Liver (tissue), 9 donors: ENCODE data around the gene NOTCH1. TPM values are rescaled to one million over a fixed set of nuclear protein-coding genes. Genes with fewer than 3 reads are reported as not detected.

Experiments
- DNase-seq: peaks from one replicate; pipeline ENCODE4 v3.0.0-alpha.2; 2017; ENCODE audit warnings: low spot score
- H3K27ac ChIP-seq, 2 donors: one replicate each; pipeline ENCODE4 v1.7.0; 2013; ENCODE audit warnings: inconsistent platforms in 2 of 2, low read length in 2 of 2, control low read depth in 1 of 2, low read depth in 1 of 2, mild to moderate bottlenecking in 1 of 2
- H3K27me3 ChIP-seq, 4 donors: one replicate each; pipeline versions ENCODE4 v1.6.1 to v1.7.0; 2013; ENCODE audit warnings: low read length in 3 of 4, inconsistent platforms in 1 of 4, mild to moderate bottlenecking in 1 of 4, moderate library complexity in 1 of 4; ENCODE audit not compliant: control insufficient read depth in 4 of 4, insufficient read depth in 4 of 4
- H3K36me3 ChIP-seq, 4 donors: one replicate each; pipeline versions ENCODE4 v1.6.1 to v1.7.0; 2013; ENCODE audit warnings: low read length in 3 of 4, mild to moderate bottlenecking in 3 of 4, low read depth in 1 of 4, moderate library complexity in 1 of 4; ENCODE audit not compliant: control insufficient read depth in 4 of 4, insufficient read depth in 3 of 4
- H3K4me1 ChIP-seq, 4 donors: one replicate each; pipeline versions ENCODE4 v1.6.1 to v1.7.0; 2013; ENCODE audit warnings: low read length in 3 of 4, mild to moderate bottlenecking in 3 of 4, moderate library complexity in 1 of 4; ENCODE audit not compliant: control insufficient read depth in 4 of 4, insufficient read depth in 4 of 4
- H3K4me3 ChIP-seq, 3 donors: one replicate each; pipeline versions ENCODE4 v1.6.1 to v1.7.0; 2013; ENCODE audit warnings: low read length in 3 of 3, control low read depth in 1 of 3, low read depth in 1 of 3, mild to moderate bottlenecking in 1 of 3
- H3K9ac ChIP-seq, 2 donors: one replicate each; pipeline ENCODE4 v1.7.0; 2013; ENCODE audit warnings: low read length in 2 of 2, mild to moderate bottlenecking in 2 of 2, moderate library complexity in 2 of 2, control low read depth in 1 of 2, low read depth in 1 of 2
- H3K9me3 ChIP-seq, 4 donors: one replicate each; pipeline versions ENCODE4 v1.6.1 to v1.7.0; 2013; ENCODE audit warnings: low read length in 3 of 4; ENCODE audit not compliant: control insufficient read depth in 4 of 4
- ATF3 ChIP-seq: IDR thresholded peaks from 2 replicates; pipeline ENCODE4 v1.6.1; 2016; ENCODE audit warnings: antibody characterized with exemption
- CTCF ChIP-seq: fragments of 150-350 bp; IDR thresholded peaks from 2 replicates; pipeline ENCODE4 v1.5.1; 2017; ENCODE audit warnings: improper control_type of control experiment, low read depth, low read length; ENCODE audit not compliant: missing input control
- EGR1 ChIP-seq, 2 donors: IDR thresholded peaks; 2 replicates each; pipeline ENCODE4 v1.6.1; 2016 to 2018; ENCODE audit warnings: antibody characterized with exemption in 2 of 2, low read depth in 2 of 2
- FOXA1 ChIP-seq: IDR thresholded peaks from 2 replicates; pipeline ENCODE4 v1.6.1; 2016; ENCODE audit warnings: antibody characterized with exemption
- FOXA2 ChIP-seq: IDR thresholded peaks from 2 replicates; pipeline ENCODE4 v1.6.1; 2016; ENCODE audit warnings: antibody characterized with exemption
- GABPA ChIP-seq, 2 donors: IDR thresholded peaks in 1 of 2; conservative IDR thresholded peaks in 1 of 2; 2 replicates each; pipeline ENCODE4 v1.6.1; 2016; ENCODE audit warnings: antibody characterized with exemption in 2 of 2, mild to moderate bottlenecking in 1 of 2, moderate library complexity in 1 of 2
- HNF4A ChIP-seq, 2 donors: conservative IDR thresholded peaks; 2 replicates each; pipeline ENCODE4 v1.6.1; 2016; ENCODE audit warnings: antibody characterized with exemption in 2 of 2, mild to moderate bottlenecking in 2 of 2
- HNF4G ChIP-seq: IDR thresholded peaks from 2 replicates; pipeline ENCODE4 v1.6.1; 2016; ENCODE audit warnings: antibody characterized with exemption
- JUND ChIP-seq, 2 donors: IDR thresholded peaks; 2 replicates each; pipeline ENCODE4 v1.6.1; 2016; ENCODE audit warnings: antibody characterized with exemption in 2 of 2
- MAX ChIP-seq: IDR thresholded peaks from 2 replicates; pipeline ENCODE4 v1.6.1; 2016; ENCODE audit warnings: antibody characterized with exemption
- REST ChIP-seq: IDR thresholded peaks from 2 replicates; pipeline ENCODE4 v1.6.1; 2016; ENCODE audit warnings: antibody characterized with exemption, mild to moderate bottlenecking
- RXRA ChIP-seq, 2 donors: IDR thresholded peaks; 2 replicates each; pipeline ENCODE4 v1.6.1; 2017 to 2018; ENCODE audit warnings: antibody characterized with exemption in 2 of 2, mild to moderate bottlenecking in 1 of 2
- YY1 ChIP-seq: IDR thresholded peaks from 2 replicates; pipeline ENCODE4 v1.6.1; 2016; ENCODE audit warnings: antibody characterized with exemption, mild to moderate bottlenecking
- WGBS: extraction: QIAGEN DNeasy Blood & Tissue Kit; methylation state at CpG from one replicate; pipeline ENCODE4 v1.1.7; 2013; 5-methylcytosine and 5-hydroxymethylcytosine counted together
- polyA plus RNA-seq, 2 donors: library from polyadenylated mRNA; stranded (reverse) in 1 of 2; unstranded in 1 of 2; fragments of 200-250 nt in 1 of 2; fragments of >200 nt in 1 of 2; fragmentation: Nextera tagmentation in 1 of 2; extraction: Ambion mirVana in 1 of 2; gene quantifications; one replicate each; pipeline versions ENCODE4 v1.2.1 to v1.2.3, GENCODE V29; 2013 to 2015
- total RNA-seq, 2 donors: library from RNA; depleted of rRNA; stranded (reverse); fragments of >200 nt; gene quantifications; one replicate each; pipeline ENCODE4 v1.2.3, GENCODE V29; 2014
- donor health status: healthy.
- donor health status: healthy.
- donor health status: healthy.
- donor health status: healthy.
- donor health status: healthy.

Gene NOTCH1
- total and polyA plus RNA-seq, 4 donors = 2.4 to 22.3 (median 8.5) TPM

GRCh38 chr9:136476369-136477150, 69.3 kb downstream of the NOTCH1 start:
- Histone ChIP-seq H3K4me1 (peaks cover 3% of the 10 kb centered on the region in 4 donors), H3K36me3 (peaks cover 38 to 61% (median 49%) of the 10 kb centered on the region in 4 donors), H3K27ac (no peak overlapping the region), H3K4me3 (no peak overlapping the region), H3K9ac (no peak overlapping the region), H3K9me3 (no peaks in the 10 kb centered on the region), H3K27me3 (no peaks in the 10 kb centered on the region)
- 90% methylated on average over 25 of the region's 25 CpGs for WGBS
- DNase-seq = no peak
- no peak for TF ChIP-seq FOXA1
- no peak for TF ChIP-seq YY1
- TF ChIP-seq GABPA (IDR thresholded peaks at IDR 0.05 in 1 of 2, conservative IDR thresholded peaks at IDR 0.05 in 1 of 2) = no peak
- no peak for TF ChIP-seq ATF3
- TF ChIP-seq JUND (IDR thresholded peaks at IDR 0.05) = no peak
- no peak for TF ChIP-seq MAX

- WGBS = 94% methylated on average over 34 of the region's 34 CpGs
- Histone ChIP-seq H3K9ac (no peak overlapping the region), H3K27me3 (no peaks in the 10 kb centered on the region), H3K27ac (no peak overlapping the region), H3K36me3 (peaks cover 42 to 74% (median 60%) of the 10 kb centered on the region in 4 donors), H3K9me3 (no peaks in the 10 kb centered on the region), H3K4me1 (no peaks in the 10 kb centered on the region), H3K4me3 (no peak overlapping the region)
- TF ChIP-seq FOXA2 (no peak), HNF4A (conservative IDR thresholded peaks at IDR 0.05) (no peak), HNF4G (no peak), JUND (IDR thresholded peaks at IDR 0.05) (no peak), EGR1 (IDR thresholded peaks at IDR 0.05; ENCODE audit: low read depth in 2 of 2) (no peak), ATF3 (no peak), GABPA (IDR thresholded peaks at IDR 0.05 in 1 of 2, conservative IDR thresholded peaks at IDR 0.05 in 1 of 2) (no peak), RXRA (IDR thresholded peaks at IDR 0.05) (no peak), CTCF (no peak), REST (no peak)
- DNase-seq = no peak
Observed at GRCh38 chr9:136474974-136475865, 70.6 kb downstream of the NOTCH1 start.
